ENCODE results near the gene PI4KA.

DNA sequence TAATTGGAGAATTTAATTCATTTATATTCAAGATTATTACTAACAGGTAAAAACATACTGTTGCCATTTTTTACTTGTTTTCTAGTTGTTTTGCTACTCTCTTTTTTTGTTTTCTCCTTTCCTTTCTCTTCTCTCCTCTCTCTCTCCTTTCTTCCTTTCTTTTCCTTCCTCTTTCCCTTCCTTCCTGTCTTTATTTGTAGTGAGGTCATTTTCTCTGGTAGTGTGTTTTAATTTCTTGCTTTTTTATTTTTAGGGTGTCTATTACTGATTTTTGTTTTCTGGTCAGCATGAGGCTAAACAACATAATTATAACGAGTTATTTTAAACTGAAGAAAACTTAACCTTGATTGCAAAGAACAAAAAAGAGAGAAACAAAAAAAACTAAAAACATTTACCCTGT, 197.1 kb downstream of the PI4KA start:
- TF ChIP-seq, protein P1, sequence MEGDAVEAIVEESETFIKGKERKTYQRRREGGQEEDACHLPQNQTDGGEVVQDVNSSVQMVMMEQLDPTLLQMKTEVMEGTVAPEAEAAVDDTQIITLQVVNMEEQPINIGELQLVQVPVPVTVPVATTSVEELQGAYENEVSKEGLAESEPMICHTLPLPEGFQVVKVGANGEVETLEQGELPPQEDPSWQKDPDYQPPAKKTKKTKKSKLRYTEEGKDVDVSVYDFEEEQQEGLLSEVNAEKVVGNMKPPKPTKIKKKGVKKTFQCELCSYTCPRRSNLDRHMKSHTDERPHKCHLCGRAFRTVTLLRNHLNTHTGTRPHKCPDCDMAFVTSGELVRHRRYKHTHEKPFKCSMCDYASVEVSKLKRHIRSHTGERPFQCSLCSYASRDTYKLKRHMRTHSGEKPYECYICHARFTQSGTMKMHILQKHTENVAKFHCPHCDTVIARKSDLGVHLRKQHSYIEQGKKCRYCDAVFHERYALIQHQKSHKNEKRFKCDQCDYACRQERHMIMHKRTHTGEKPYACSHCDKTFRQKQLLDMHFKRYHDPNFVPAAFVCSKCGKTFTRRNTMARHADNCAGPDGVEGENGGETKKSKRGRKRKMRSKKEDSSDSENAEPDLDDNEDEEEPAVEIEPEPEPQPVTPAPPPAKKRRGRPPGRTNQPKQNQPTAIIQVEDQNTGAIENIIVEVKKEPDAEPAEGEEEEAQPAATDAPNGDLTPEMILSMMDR (IDR thresholded peaks at IDR 0.05; ENCODE audit: poor library complexity, severe bottlenecking) = no peak
- TF ChIP-seq POLR2AphosphoS5 (IDR thresholded peaks at IDR 0.05) = no peak
